WTC11 (cell line): ENCODE data around the gene CTSA. TPM values are rescaled to one million over a fixed set of nuclear protein-coding genes. Genes with fewer than 3 reads are reported as not detected.

ENCODE experiments used
- ATAC-seq: fragments of 200-7000 bp; cut with Tn5 transposase; 2 replicates; pipeline ENCODE4 v1.10.0; 2021; ENCODE audit warnings: mild to moderate bottlenecking, moderate library complexity
- CTCF ChIA-PET: fragments of 300-600 bp; sonication (Branson Sonifier 250); formaldehyde crosslinking; loops from one replicate; lab custom pipeline; 2021; ENCODE audit warnings: antibody characterized with exemption; lab: Charles Lee
- POLR2A ChIA-PET: fragments of 350-600 bp; sonication (Branson Sonifier 250); formaldehyde crosslinking; loops from one replicate; lab custom pipeline; 2021; ENCODE audit warnings: antibody characterized with exemption; lab: Charles Lee
- DNase-seq: peaks from one replicate; pipeline ENCODE4 v3.0.0; 2021; ENCODE audit warnings: low spot score
- H3K27ac Mint-ChIP-seq: 2 replicates; pipeline ENCODE4 v1.8.0; 2021; ENCODE audit warnings: mixed read lengths
- H3K27me3 Mint-ChIP-seq: 2 replicates; pipeline ENCODE4 v1.8.0; 2021; ENCODE audit warnings: low read depth, mild to moderate bottlenecking, moderate library complexity, mixed read lengths
- H3K36me3 Mint-ChIP-seq: 2 replicates; pipeline ENCODE4 v1.8.0; 2021; ENCODE audit warnings: mixed read lengths
- H3K4me1 Mint-ChIP-seq: 2 replicates; pipeline ENCODE4 v1.8.0; 2022; ENCODE audit warnings: mixed read lengths
- H3K4me3 Mint-ChIP-seq: 2 replicates; pipeline ENCODE4 v1.8.0; 2021; ENCODE audit warnings: mild to moderate bottlenecking, moderate library complexity, mixed read lengths
- H3K9me3 Mint-ChIP-seq: 2 replicates; pipeline ENCODE4 v1.8.0; 2021; ENCODE audit warnings: mixed read lengths
- JUN ChIP-seq: sonication (generic); formaldehyde crosslinking; IDR thresholded peaks from 2 replicates; pipeline ENCODE4 v1.8.0; 2023; ENCODE audit warnings: mild to moderate bottlenecking, missing genetic modification reagents
- KAT7 ChIP-seq: sonication (generic); formaldehyde crosslinking; IDR thresholded peaks from 2 replicates; pipeline ENCODE4 v1.8.1; 2023; ENCODE audit warnings: missing genetic modification reagents, mild to moderate bottlenecking, borderline replicate concordance
- NR1H2 ChIP-seq: sonication (generic); formaldehyde crosslinking; IDR thresholded peaks from 2 replicates; pipeline ENCODE4 v1.9.0; 2021; ENCODE audit warnings: mild to moderate bottlenecking, moderate library complexity, missing genetic modification reagents
- OVOL2 ChIP-seq: fragments of 250-450 bp; sonication (Bioruptor Pico); IDR thresholded peaks from 2 replicates; pipeline ENCODE4 v1.9.0; 2021; ENCODE audit warnings: mild to moderate bottlenecking, borderline replicate concordance
- RELA ChIP-seq: sonication (generic); formaldehyde crosslinking; IDR thresholded peaks from 2 replicates; pipeline ENCODE4 v1.8.1; 2022; ENCODE audit warnings: missing genetic modification reagents, mild to moderate bottlenecking, borderline replicate concordance
- SOX15 ChIP-seq: fragments of 250-450 bp; sonication (Bioruptor Pico); IDR thresholded peaks from 2 replicates; pipeline ENCODE4 v1.9.0; 2021; ENCODE audit warnings: mild to moderate bottlenecking
- TEAD1 ChIP-seq: sonication (generic); formaldehyde crosslinking; IDR thresholded peaks from 2 replicates; pipeline ENCODE4 v1.8.0; 2022; ENCODE audit warnings: mild to moderate bottlenecking, missing genetic modification reagents
- ZNF219 ChIP-seq: sonication (generic); formaldehyde crosslinking; IDR thresholded peaks from 2 replicates; pipeline ENCODE4 v1.8.0; 2023; ENCODE audit warnings: missing genetic modification reagents, mild to moderate bottlenecking, borderline replicate concordance
- ZNF671 ChIP-seq: fragments of 250-450 bp; sonication (Bioruptor Pico); IDR thresholded peaks from 2 replicates; pipeline ENCODE4 v1.8.0; 2021; ENCODE audit warnings: mild to moderate bottlenecking
- total RNA-seq: library from RNA; stranded (reverse); gene quantifications from 3 replicates; pipeline ENCODE4 v1.2.3, GENCODE V29; 2021
- TF ChIP-seq, protein P1 (sequence below): sonication (generic); formaldehyde crosslinking; IDR thresholded peaks from 2 replicates; pipeline ENCODE4 v1.8.1; 2023; ENCODE audit warnings: mild to moderate bottlenecking, missing genetic modification reagents
- TF ChIP-seq, protein P2 (sequence below): fragments of 250-450 bp; sonication (Bioruptor Pico); IDR thresholded peaks from 2 replicates; pipeline ENCODE4 v1.9.0; 2021; ENCODE audit warnings: mild to moderate bottlenecking, borderline replicate concordance
- TF ChIP-seq, protein P3 (sequence below): sonication (generic); formaldehyde crosslinking; IDR thresholded peaks from 2 replicates; pipeline ENCODE4 v1.8.0; 2023; ENCODE audit warnings: missing genetic modification reagents
- TF ChIP-seq, protein P4 (sequence below): sonication (generic); formaldehyde crosslinking; IDR thresholded peaks from 2 replicates; pipeline ENCODE4 v1.8.0; 2022; ENCODE audit warnings: mild to moderate bottlenecking, missing genetic modification reagents
- TF ChIP-seq, protein P5 (sequence below): sonication (generic); formaldehyde crosslinking; IDR thresholded peaks from 2 replicates; pipeline ENCODE4 v1.8.1; 2023; ENCODE audit warnings: mild to moderate bottlenecking, moderate library complexity, missing genetic modification reagents
- TF ChIP-seq, protein P6 (sequence below): sonication (generic); formaldehyde crosslinking; IDR thresholded peaks from 2 replicates; pipeline ENCODE4 v1.8.1; 2023; ENCODE audit warnings: mild to moderate bottlenecking, missing genetic modification reagents, moderate library complexity
- TF ChIP-seq, protein P7 (sequence below): sonication (generic); formaldehyde crosslinking; IDR thresholded peaks from 2 replicates; pipeline ENCODE4 v1.8.1; 2023; ENCODE audit warnings: mild to moderate bottlenecking, missing genetic modification reagents, borderline replicate concordance

CTSA gene
- total RNA-seq, 1 experiment from 2014 or later: 48.3 TPM

DNA sequence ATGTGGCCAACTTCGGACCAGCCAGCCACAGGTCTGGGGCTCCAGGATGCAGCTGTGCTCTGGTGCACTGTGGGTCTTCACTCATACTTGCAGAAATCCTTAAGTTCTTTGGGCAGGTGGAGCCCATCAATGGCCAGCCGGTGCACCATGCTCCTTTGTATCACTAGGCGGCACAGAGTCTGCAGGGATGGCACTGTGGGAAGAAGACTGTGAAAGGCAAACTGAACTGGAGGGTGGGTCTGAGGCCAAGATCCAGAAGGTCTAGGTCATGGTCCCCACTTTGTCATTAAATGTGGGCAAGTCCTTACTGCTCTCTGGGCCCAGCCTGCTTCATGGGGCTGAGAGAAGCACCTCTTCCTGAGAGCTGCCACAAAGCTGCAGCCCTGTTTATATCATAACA, 2.5 kb upstream of the CTSA start:
- Mint-ChIP-seq H3K4me1 (peaks cover 12% of the 10 kb centered on the region), H3K36me3 (peaks cover 8% of the 10 kb centered on the region), H3K9me3 (no peaks in the 10 kb centered on the region), H3K27ac (no peak overlapping the region), H3K4me3 (no peak overlapping the region), H3K27me3 (no peaks in the 10 kb centered on the region; the same call in 1 of the 2 replicates)
- ATAC-seq: no peak
- ChIA-PET POLR2A (no interaction called here), CTCF (interaction anchor here (2.4 to 2.7 kb wide), 2 partner anchors 35 to 64 kb away, joined by 19 to 30 read pairs; no protein-coding TSS in a partner anchor)
- TF ChIP-seq ZNF219 (CRISPR knock-in tag): no peak
- TF ChIP-seq, protein P1, sequence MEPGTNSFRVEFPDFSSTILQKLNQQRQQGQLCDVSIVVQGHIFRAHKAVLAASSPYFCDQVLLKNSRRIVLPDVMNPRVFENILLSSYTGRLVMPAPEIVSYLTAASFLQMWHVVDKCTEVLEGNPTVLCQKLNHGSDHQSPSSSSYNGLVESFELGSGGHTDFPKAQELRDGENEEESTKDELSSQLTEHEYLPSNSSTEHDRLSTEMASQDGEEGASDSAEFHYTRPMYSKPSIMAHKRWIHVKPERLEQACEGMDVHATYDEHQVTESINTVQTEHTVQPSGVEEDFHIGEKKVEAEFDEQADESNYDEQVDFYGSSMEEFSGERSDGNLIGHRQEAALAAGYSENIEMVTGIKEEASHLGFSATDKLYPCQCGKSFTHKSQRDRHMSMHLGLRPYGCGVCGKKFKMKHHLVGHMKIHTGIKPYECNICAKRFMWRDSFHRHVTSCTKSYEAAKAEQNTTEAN (CRISPR knock-in tag): no peak
- TF ChIP-seq, protein P2, sequence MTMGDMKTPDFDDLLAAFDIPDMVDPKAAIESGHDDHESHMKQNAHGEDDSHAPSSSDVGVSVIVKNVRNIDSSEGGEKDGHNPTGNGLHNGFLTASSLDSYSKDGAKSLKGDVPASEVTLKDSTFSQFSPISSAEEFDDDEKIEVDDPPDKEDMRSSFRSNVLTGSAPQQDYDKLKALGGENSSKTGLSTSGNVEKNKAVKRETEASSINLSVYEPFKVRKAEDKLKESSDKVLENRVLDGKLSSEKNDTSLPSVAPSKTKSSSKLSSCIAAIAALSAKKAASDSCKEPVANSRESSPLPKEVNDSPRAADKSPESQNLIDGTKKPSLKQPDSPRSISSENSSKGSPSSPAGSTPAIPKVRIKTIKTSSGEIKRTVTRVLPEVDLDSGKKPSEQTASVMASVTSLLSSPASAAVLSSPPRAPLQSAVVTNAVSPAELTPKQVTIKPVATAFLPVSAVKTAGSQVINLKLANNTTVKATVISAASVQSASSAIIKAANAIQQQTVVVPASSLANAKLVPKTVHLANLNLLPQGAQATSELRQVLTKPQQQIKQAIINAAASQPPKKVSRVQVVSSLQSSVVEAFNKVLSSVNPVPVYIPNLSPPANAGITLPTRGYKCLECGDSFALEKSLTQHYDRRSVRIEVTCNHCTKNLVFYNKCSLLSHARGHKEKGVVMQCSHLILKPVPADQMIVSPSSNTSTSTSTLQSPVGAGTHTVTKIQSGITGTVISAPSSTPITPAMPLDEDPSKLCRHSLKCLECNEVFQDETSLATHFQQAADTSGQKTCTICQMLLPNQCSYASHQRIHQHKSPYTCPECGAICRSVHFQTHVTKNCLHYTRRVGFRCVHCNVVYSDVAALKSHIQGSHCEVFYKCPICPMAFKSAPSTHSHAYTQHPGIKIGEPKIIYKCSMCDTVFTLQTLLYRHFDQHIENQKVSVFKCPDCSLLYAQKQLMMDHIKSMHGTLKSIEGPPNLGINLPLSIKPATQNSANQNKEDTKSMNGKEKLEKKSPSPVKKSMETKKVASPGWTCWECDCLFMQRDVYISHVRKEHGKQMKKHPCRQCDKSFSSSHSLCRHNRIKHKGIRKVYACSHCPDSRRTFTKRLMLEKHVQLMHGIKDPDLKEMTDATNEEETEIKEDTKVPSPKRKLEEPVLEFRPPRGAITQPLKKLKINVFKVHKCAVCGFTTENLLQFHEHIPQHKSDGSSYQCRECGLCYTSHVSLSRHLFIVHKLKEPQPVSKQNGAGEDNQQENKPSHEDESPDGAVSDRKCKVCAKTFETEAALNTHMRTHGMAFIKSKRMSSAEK (CRISPR knock-in tag): no peak
- TF ChIP-seq, protein P3, sequence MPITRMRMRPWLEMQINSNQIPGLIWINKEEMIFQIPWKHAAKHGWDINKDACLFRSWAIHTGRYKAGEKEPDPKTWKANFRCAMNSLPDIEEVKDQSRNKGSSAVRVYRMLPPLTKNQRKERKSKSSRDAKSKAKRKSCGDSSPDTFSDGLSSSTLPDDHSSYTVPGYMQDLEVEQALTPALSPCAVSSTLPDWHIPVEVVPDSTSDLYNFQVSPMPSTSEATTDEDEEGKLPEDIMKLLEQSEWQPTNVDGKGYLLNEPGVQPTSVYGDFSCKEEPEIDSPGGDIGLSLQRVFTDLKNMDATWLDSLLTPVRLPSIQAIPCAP: no peak
- TF ChIP-seq NR1H2: no peak
- no peak for TF ChIP-seq JUN
- no peak for TF ChIP-seq ZNF671 (CRISPR knock-in tag)
- TF ChIP-seq, protein P4, sequence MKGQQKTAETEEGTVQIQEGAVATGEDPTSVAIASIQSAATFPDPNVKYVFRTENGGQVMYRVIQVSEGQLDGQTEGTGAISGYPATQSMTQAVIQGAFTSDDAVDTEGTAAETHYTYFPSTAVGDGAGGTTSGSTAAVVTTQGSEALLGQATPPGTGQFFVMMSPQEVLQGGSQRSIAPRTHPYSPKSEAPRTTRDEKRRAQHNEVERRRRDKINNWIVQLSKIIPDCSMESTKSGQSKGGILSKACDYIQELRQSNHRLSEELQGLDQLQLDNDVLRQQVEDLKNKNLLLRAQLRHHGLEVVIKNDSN (CRISPR knock-in tag): no peak
- no peak for TF ChIP-seq TEAD1
- TF ChIP-seq OVOL2 (CRISPR knock-in tag): no peak
- TF ChIP-seq, protein P5, sequence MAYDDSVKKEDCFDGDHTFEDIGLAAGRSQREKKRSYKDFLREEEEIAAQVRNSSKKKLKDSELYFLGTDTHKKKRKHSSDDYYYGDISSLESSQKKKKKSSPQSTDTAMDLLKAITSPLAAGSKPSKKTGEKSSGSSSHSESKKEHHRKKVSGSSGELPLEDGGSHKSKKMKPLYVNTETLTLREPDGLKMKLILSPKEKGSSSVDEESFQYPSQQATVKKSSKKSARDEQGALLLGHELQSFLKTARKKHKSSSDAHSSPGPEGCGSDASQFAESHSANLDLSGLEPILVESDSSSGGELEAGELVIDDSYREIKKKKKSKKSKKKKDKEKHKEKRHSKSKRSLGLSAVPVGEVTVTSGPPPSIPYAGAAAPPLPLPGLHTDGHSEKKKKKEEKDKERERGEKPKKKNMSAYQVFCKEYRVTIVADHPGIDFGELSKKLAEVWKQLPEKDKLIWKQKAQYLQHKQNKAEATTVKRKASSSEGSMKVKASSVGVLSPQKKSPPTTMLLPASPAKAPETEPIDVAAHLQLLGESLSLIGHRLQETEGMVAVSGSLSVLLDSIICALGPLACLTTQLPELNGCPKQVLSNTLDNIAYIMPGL: no peak
- no peak for DNase-seq

DNA sequence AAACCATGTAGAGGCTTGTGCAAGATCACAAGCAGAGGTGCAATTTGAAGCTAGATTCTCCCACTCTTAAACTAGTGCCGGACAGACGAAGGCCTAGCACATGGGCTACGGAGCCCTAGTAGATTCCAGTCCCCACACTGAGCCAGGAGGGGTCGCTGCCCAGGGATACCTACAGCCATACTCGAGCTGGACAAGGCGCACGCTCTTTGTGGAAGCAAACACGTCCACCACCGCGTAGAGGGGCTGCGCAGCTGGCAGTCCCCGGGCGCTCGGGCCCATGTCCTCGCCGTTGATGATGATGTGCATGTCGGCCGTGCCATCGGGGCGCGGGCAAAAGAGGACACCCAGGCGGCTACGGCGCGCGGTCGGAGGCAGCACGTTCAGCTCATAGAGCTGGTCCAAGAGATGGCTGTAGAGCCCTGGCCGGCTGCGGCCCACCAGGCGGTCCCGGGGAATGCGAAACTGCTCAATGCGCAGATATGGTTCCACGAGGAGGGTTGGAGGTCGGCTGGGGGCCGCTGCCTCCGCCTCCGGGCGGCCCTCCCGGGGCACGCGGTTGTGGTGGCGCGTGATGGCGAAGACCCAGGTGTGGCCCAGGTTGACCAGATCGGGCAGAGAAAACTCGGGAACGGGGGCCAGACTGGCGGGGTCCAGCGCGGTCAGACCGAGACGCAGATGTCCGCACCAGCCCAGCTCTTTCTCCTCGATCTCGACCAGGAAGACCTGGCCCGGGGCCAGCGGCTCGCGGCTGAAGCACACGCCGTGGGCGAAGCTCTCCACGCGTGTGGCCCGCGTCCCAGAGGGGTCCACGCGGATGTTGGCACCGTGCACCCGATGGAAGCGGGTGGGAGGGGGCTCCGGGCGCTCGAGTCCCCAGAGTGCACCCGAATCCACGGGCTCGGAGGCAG, 804 bp upstream of the CTSA start:
- ChIA-PET POLR2A (interaction anchor here (0.7 to 2.2 kb wide), 7 partner anchors 9 to 67 kb away, joined by 3 to 19 read pairs (median 8); partner anchors contain the start of genes PCIF1, PLTP and ZSWIM1), CTCF (interaction anchor here (0.6 to 3.0 kb wide), 45 partner anchors 8 to 328 kb away, joined by 3 to 38 read pairs (median 6); partner anchors contain the start of genes PCIF1, PLTP, SNX21 and TNNC2)
- H3K4me3 Mint-ChIP-seq: peak overlapping the region; percentile 87
- H3K4me1 Mint-ChIP-seq: peaks cover 12% of the 10 kb centered on the region
- ATAC-seq (peak; percentile 80), DNase-seq (peak; percentile 89)
- H3K27me3 Mint-ChIP-seq: no peaks in the 10 kb centered on the region; the same call in 1 of the 2 replicates
- peaks cover 4% of the 10 kb centered on the region for H3K36me3 Mint-ChIP-seq
- no peak overlapping the region for H3K27ac Mint-ChIP-seq
- no peaks in the 10 kb centered on the region for H3K9me3 Mint-ChIP-seq
- TF ChIP-seq, protein P5: peak; percentile 96
- TF ChIP-seq RELA (peak; percentile 56; the same call in 1 of the 2 replicates), KAT7 (CRISPR knock-in tag) (0 out of 2 replicates have a peak, but pooled peaks have one; percentile 32), SOX15 (CRISPR knock-in tag) (no peak)
- TF ChIP-seq, protein P6, sequence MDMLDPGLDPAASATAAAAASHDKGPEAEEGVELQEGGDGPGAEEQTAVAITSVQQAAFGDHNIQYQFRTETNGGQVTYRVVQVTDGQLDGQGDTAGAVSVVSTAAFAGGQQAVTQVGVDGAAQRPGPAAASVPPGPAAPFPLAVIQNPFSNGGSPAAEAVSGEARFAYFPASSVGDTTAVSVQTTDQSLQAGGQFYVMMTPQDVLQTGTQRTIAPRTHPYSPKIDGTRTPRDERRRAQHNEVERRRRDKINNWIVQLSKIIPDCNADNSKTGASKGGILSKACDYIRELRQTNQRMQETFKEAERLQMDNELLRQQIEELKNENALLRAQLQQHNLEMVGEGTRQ (CRISPR knock-in tag): peak; percentile 58
- TF ChIP-seq, protein P7, sequence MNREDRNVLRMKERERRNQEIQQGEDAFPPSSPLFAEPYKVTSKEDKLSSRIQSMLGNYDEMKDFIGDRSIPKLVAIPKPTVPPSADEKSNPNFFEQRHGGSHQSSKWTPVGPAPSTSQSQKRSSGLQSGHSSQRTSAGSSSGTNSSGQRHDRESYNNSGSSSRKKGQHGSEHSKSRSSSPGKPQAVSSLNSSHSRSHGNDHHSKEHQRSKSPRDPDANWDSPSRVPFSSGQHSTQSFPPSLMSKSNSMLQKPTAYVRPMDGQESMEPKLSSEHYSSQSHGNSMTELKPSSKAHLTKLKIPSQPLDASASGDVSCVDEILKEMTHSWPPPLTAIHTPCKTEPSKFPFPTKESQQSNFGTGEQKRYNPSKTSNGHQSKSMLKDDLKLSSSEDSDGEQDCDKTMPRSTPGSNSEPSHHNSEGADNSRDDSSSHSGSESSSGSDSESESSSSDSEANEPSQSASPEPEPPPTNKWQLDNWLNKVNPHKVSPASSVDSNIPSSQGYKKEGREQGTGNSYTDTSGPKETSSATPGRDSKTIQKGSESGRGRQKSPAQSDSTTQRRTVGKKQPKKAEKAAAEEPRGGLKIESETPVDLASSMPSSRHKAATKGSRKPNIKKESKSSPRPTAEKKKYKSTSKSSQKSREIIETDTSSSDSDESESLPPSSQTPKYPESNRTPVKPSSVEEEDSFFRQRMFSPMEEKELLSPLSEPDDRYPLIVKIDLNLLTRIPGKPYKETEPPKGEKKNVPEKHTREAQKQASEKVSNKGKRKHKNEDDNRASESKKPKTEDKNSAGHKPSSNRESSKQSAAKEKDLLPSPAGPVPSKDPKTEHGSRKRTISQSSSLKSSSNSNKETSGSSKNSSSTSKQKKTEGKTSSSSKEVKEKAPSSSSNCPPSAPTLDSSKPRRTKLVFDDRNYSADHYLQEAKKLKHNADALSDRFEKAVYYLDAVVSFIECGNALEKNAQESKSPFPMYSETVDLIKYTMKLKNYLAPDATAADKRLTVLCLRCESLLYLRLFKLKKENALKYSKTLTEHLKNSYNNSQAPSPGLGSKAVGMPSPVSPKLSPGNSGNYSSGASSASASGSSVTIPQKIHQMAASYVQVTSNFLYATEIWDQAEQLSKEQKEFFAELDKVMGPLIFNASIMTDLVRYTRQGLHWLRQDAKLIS (CRISPR knock-in tag): 0 out of 2 replicates have a peak, but pooled peaks have one; percentile 15
